B cell (primary cell): Measurements from ENCODE around the gene EDN1. TPM values are rescaled to one million over a fixed set of nuclear protein-coding genes. Genes with fewer than 3 reads are reported as not detected.

Experiments used
- ATAC-seq: fragments of 200-7000 bp; cut with Tn5 transposase; one replicate; pipeline ENCODE4 v1.10.0; 2021; ENCODE audit warnings: low read depth, mild to moderate bottlenecking, moderate number of reproducible peaks, moderate library complexity
- CTCF ChIA-PET: fragments of 350-600 bp; sonication (Branson Sonifier 250); formaldehyde crosslinking; loops from one replicate; lab custom pipeline; 2021; ENCODE audit warnings: antibody characterized with exemption, inconsistent platforms; lab: Charles Lee
- POLR2A ChIA-PET: fragments of 350-600 bp; sonication (Branson Sonifier 250); formaldehyde crosslinking; loops from one replicate; lab custom pipeline; 2021; ENCODE audit warnings: antibody characterized with exemption; lab: Charles Lee
- DNase-seq: peaks from one replicate; pipeline ENCODE4 v3.0.0; 2013
- H2AFZ ChIP-seq: 2 replicates; pipeline ENCODE4 v1.6.1; 2012; ENCODE audit warnings: mild to moderate bottlenecking, low read depth, low read length; ENCODE audit not compliant: insufficient read depth, poor library complexity, severe bottlenecking
- H3K27ac ChIP-seq, 2 donors: 1 replicate in 1 of 2; 2 replicates in 1 of 2; pipeline ENCODE4 v1.5.1; 2012 to 2013; ENCODE audit warnings: low read length in 2 of 2, mild to moderate bottlenecking in 2 of 2, moderate library complexity in 1 of 2
- H3K27me3 ChIP-seq, 4 experiments: fragments of 200-600 bp in 1 of 4; sonication (generic) in 1 of 4; replicated peaks in 1 of 4; 1 replicate in 2 of 4; 2 replicates in 2 of 4; pipeline versions ENCODE4 v1.6.1 to v1.7.0; 2013 to 2016; ENCODE audit warnings: low read length in 3 of 4, mild to moderate bottlenecking in 2 of 4, mixed read lengths in 1 of 4, moderate library complexity in 1 of 4; ENCODE audit not compliant: insufficient read depth in 4 of 4, control insufficient read depth in 3 of 4; ENCODE audit errors: control extremely low read depth in 1 of 4
- H3K36me3 ChIP-seq, 2 experiments: replicated peaks in 1 of 2; 1 replicate in 1 of 2; 2 replicates in 1 of 2; pipeline versions ENCODE4 v1.6.1 to v1.7.1; 2013; ENCODE audit warnings: low read length in 1 of 2; ENCODE audit not compliant: insufficient read depth in 2 of 2, control insufficient read depth in 1 of 2; ENCODE audit errors: control extremely low read depth in 1 of 2, extremely low read depth in 1 of 2
- H3K4me1 ChIP-seq, 2 donors: fragments of 200-600 bp in 1 of 2; sonication (generic) in 1 of 2; 1 replicate in 1 of 2; 2 replicates in 1 of 2; pipeline versions ENCODE4 v1.5.1 to v1.6.1; 2013 to 2017; ENCODE audit warnings: low read length in 2 of 2; ENCODE audit not compliant: control insufficient read depth in 2 of 2, insufficient read depth in 2 of 2
- H3K4me2 ChIP-seq: replicated peaks from 2 replicates; pipeline ENCODE3; 2012; ENCODE audit warnings: mild to moderate bottlenecking, low read depth, low read length; ENCODE audit not compliant: poor library complexity, severe bottlenecking
- H3K4me3 ChIP-seq, 5 experiments: fragments of 200-600 bp in 1 of 5; sonication (generic) in 1 of 5; 1 replicate in 3 of 5; 2 replicates in 2 of 5; pipeline versions ENCODE4 v1.5.1 to v1.7.0; 2011 to 2016; ENCODE audit warnings: low read length in 4 of 5, mild to moderate bottlenecking in 4 of 5, low read depth in 2 of 5, control low read depth in 1 of 5, moderate library complexity in 1 of 5; ENCODE audit not compliant: insufficient read depth in 1 of 5; ENCODE audit errors: control extremely low read depth in 1 of 5, extremely low read depth in 1 of 5
- H3K79me2 ChIP-seq: fragments of 200-600 bp; sonication (generic); one replicate; pipeline ENCODE4 v1.6.0; 2016; ENCODE audit warnings: low read length; ENCODE audit not compliant: control insufficient read depth, insufficient read depth
- H3K9ac ChIP-seq: fragments of 200-600 bp; sonication (generic); 2 replicates; pipeline ENCODE4 v1.6.1; 2017; ENCODE audit warnings: mild to moderate bottlenecking, low read length, moderate library complexity
- H3K9me3 ChIP-seq, 3 donors: one replicate each; pipeline versions ENCODE4 v1.6.1 to v1.7.1; 2013; ENCODE audit warnings: low read length in 2 of 3; ENCODE audit not compliant: control insufficient read depth in 2 of 3, insufficient read depth in 1 of 3; ENCODE audit errors: control extremely low read depth in 1 of 3
- H4K20me1 ChIP-seq: 2 replicates; pipeline ENCODE4 v1.6.0; 2012; ENCODE audit warnings: mild to moderate bottlenecking, low read length; ENCODE audit not compliant: insufficient read depth, control insufficient read depth, poor library complexity, severe bottlenecking
- H3K27ac Mint-ChIP-seq: one replicate; pipeline ENCODE4 v1.8.0; 2021; ENCODE audit warnings: mixed read lengths
- H3K27me3 Mint-ChIP-seq: one replicate; pipeline ENCODE4 v1.8.0; 2021; ENCODE audit warnings: mixed read lengths
- H3K4me1 Mint-ChIP-seq: one replicate; pipeline ENCODE4 v1.8.0; 2021; ENCODE audit warnings: mixed read lengths
- H3K4me3 Mint-ChIP-seq: one replicate; pipeline ENCODE4 v1.8.0; 2021; ENCODE audit warnings: mixed read lengths
- H3K9me3 Mint-ChIP-seq: one replicate; pipeline ENCODE4 v1.8.0; 2022; ENCODE audit warnings: mixed read lengths; ENCODE audit not compliant: insufficient read depth
- CTCF ChIP-seq: fragments of 200-600 bp; IDR thresholded peaks from one replicate; pipeline ENCODE4 v1.8.0; 2022; ENCODE audit warnings: antibody characterized with exemption, mild to moderate bottlenecking
- EZH2 ChIP-seq: IDR thresholded peaks from 2 replicates; pipeline ENCODE4 v1.6.1; 2012; ENCODE audit warnings: borderline replicate concordance, low read depth, mild to moderate bottlenecking, moderate library complexity, low read length; ENCODE audit not compliant: insufficient read depth, poor library complexity, severe bottlenecking
- WGBS: methylation state at CpG from one replicate; pipeline ENCODE4 v1.1.5; 2013; ENCODE audit warnings: missing lambda C conversion rate; ENCODE audit not compliant: insufficient coverage; 5-methylcytosine and 5-hydroxymethylcytosine counted together
- intact Hi-C: fragments of 100-400 bp; cut with micrococcal nuclease; formaldehyde crosslinking; loops from one replicate; pipeline ENCODE4 v1.10.0; 2022
- polyA plus RNA-seq: library from polyadenylated mRNA; depleted of rRNA; stranded (reverse); fragments of >200 nt; gene quantifications from 2 replicates; pipeline ENCODE4 v1.2.3, GENCODE V29; 2012
- total RNA-seq, 2 donors: library from RNA; stranded (reverse); fragments of 120-200 nt in 1 of 2; gene quantifications; 1 replicate in 1 of 2; 2 replicates in 1 of 2; pipeline versions ENCODE4 v1.2.3 to v1.2.4, GENCODE V29; 2013 to 2022

EDN1 gene
- total and polyA plus RNA-seq, 2 donors (not counting 1 experiment from before 2014, with no cell fraction given): 1.4 to 2.1 TPM

- 97% methylated on average over 8 of the region's 12 CpGs for whole genome bisulfite sequencing
- no peak overlapping the region for H3K4me2 ChIP-seq
Observed at GRCh38 chr6:12339808-12340487, 49.8 kb downstream of the EDN1 start.

GRCh38 chr6:12340488-12340818, 50.3 kb downstream of the EDN1 start:
- Histone ChIP-seq H3K4me3 (no peak overlapping the region), H3K27ac (no peak overlapping the region), H3K27me3 (peaks cover 0 to 2% (median 0%) of the 10 kb centered on the region in 4 experiments), H3K9ac (no peak overlapping the region), H4K20me1 (no peaks in the 10 kb centered on the region), H3K9me3 (no peaks in the 10 kb centered on the region), H3K79me2 (no peaks in the 10 kb centered on the region), H3K4me2 (no peak overlapping the region), H2AFZ (no peak overlapping the region), H3K36me3 (no peaks in the 10 kb centered on the region), H3K4me1 (no peaks in the 10 kb centered on the region)
- intact Hi-C loops: no loop called here
- H3K27me3 Mint-ChIP-seq: peaks cover 8% of the 10 kb centered on the region
- no peak for ATAC-seq
- peaks cover 5% of the 10 kb centered on the region for H3K4me1 Mint-ChIP-seq
- DNase-seq: no peak
- TF ChIP-seq EZH2: no peak
- no peak for TF ChIP-seq CTCF
- no peak overlapping the region for H3K4me3 Mint-ChIP-seq
- ChIA-PET CTCF (no interaction called here), POLR2A (no interaction called here)
- WGBS: 100% methylated on average over 2 of the region's 6 CpGs
- no peaks in the 10 kb centered on the region for H3K9me3 Mint-ChIP-seq
- no peak overlapping the region for H3K27ac Mint-ChIP-seq

More at GRCh38 chr6:12339808-12340487, 49.8 kb downstream of the EDN1 start:
- Mint-ChIP-seq H3K4me1 (peaks cover 5% of the 10 kb centered on the region), H3K9me3 (no peaks in the 10 kb centered on the region), H3K4me3 (no peak overlapping the region), H3K27ac (no peak overlapping the region), H3K27me3 (peaks cover 8% of the 10 kb centered on the region)
- no peak overlapping the region for H3K27ac ChIP-seq
- intact Hi-C loops: no loop called here
- POLR2A ChIA-PET: no interaction called here
- no peak for ATAC-seq
- no peak overlapping the region for H3K9ac ChIP-seq
- no peaks in the 10 kb centered on the region for H4K20me1 ChIP-seq
- no peaks in the 10 kb centered on the region for H3K36me3 ChIP-seq
- peaks cover 0 to 2% (median 0%) of the 10 kb centered on the region in 4 experiments for H3K27me3 ChIP-seq
- no peaks in the 10 kb centered on the region for H3K4me1 ChIP-seq
- DNase-seq: no peak
- H3K4me3 ChIP-seq: no peak overlapping the region
- CTCF ChIA-PET: no interaction called here
- H2AFZ ChIP-seq: no peak overlapping the region
- no peak for TF ChIP-seq EZH2
- TF ChIP-seq CTCF: no peak
- no peaks in the 10 kb centered on the region for H3K9me3 ChIP-seq
- H3K79me2 ChIP-seq: no peaks in the 10 kb centered on the region
